ENCODE data around the gene PRICKLE2.

Gene PRICKLE2

DNA sequence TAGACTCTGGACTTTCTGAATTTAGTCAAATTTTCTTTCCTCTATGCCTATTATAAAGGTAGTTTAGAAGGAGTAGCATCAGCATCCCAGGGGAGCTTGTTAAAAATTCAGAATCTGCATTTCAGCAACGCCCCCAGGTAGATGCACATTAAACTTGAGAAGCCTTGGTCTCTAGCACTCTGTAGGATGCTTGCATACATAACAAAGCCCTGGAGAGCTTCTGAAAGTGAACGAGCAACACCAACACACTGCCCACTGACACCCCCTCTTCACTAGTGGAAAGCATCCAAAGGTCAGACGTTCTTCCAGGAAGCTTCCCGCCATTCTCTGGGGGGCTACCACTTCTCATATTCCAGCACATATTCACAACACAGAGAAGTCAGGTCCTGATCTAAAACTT is 6.5 kb downstream of the PRICKLE2 start:
- no peak for DNase-seq

DNA sequence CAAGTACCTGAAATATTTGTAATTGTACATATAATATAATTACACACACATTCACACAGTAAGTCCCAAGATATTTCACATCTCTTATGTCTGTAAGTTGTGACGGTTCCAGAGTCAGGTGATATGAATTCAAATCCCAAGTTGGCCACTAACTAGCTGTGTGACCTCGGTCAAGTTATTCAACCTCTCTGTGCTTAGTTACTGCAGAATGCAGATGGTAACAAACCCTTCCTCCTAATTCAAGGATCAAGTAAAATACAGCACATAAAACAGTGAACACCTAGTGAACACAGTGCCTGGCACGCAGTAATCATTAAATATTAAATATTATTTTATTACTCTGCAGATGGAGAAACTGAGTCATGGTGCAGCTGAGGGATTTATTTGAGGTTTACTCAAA is 6.9 kb downstream of the PRICKLE2 start:
- no peak for DNase-seq

DNA sequence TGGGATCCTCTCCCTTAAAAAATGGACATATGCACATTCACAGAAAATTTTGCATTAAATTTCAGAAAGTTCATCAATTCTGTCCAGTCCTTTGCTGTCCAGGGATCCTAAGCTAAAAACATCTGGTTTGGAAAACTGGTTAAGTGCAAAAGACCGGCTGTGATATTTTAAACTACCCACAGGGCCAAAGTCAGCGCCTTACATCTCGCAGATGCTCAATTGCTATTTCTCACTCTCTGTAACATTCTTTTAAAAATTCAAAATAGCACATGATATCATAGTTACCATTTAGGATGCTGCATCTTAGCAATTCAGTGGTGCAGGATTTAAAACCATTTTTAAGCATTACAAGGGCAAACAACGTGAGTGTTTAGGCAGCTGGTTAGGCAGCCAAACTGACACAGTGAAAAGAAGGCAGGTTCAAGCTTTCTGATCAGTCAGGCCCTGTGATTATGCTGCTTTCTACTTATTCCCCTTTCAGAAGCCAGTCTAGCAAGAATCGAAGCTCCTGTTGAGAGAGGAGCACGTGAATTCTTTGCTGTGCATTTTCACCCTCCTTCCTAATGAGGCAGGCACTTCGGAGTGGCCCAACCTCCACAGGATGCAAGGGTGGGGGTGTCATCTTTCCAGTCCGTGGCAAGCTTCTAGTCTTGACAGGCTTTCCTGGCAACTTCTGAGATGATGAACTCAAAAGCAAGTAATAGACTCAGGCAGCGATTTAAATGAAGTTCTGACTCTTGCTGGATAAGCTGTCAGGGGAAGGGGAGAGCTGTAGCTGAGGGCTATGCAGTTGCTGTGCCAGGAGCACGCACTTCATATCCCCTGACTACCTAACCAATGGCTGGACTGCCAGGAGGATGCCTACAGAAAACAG is 8.8 kb downstream of the PRICKLE2 start:
- no peak for DNase-seq

DNA sequence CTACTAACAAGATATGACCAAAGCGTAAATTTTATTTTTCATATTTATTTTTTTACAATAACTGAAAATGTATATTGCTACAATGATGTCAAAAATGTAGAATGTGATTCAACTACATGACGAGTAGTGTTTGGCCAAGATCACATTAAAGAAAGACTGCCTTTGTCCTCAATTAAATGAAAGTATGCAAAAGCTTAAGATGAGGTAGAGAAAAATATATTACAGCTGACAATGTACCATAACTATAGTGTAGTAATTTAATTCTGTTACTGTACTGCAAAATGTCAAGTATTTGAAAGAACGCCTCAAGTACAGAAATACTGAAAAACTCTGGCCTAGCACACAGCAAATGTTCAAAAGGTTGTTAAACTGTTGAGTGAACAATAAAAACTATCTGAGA is 9.7 kb downstream of the PRICKLE2 start:
- no peak for DNase-seq

DNA sequence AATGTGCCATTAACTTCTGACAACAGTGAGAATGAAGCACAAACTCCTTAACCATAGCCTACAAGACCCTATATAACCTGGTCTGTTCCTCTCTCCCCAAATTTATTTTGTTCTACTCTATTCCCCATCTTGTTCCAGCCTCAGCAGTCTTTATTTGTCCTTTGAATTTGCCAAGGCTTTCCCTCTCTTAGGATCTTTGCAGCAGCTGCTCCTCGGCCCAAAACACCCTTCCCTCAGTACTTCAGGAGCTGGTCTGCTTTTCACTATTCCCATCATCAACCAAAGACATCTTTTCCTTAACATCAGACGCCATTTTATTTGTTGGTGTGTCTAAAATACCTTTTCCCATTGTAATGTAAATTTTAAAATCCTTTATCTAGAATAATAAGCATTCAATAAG is 10.2 kb downstream of the PRICKLE2 start:
- no peak for DNase-seq

DNA sequence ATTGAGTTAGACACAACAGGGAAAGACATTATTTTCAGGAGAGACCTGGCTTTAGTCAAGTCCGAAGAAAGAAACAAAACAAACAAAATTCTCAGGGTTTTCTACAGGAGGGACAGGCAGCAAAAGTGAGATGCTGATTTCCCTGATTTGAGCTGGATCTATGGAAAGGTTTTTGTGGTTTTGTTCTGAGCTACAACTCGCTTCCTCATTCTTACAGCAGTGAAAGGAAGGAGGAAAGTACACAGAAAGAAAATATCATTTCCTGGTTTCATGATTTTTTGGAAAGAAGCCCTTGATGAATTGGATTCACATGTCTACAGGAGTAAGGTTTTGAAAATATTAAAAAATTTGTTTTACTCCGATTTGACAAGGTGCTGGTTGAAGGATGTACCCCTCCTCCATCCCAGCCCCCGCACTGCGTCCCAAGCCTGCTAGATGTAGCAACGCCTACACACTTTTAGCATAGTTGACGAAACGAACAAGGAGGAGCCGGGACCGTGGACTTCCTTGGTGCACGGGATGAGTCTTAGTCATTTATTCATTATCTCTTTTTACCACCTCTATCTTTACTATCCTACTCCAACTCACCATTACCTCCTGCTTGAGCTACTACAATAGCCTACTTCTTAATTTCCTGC is 10.8 kb downstream of the PRICKLE2 start:
- no peak for DNase-seq

DNA sequence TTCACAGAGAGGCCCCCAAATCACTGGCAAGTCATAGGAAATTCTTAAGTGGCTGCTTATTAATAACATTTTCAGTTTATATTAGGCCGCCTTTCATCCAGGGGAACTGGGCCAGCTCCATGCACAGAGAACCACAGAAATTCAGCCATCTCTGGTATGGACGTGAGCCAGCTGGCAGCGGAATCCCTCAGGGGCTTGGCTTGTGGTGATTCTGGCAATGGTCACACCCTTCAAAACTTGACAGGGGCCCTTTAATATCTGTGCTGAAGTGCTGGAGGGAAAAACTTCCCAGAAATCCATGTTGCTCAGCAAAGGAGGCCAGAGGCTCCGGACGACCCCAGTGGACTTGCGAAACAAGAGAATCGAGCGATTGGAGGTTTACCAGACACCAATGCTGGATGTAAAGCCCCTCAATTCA is 11.3 kb downstream of the PRICKLE2 start:
- no peak for DNase-seq

DNA sequence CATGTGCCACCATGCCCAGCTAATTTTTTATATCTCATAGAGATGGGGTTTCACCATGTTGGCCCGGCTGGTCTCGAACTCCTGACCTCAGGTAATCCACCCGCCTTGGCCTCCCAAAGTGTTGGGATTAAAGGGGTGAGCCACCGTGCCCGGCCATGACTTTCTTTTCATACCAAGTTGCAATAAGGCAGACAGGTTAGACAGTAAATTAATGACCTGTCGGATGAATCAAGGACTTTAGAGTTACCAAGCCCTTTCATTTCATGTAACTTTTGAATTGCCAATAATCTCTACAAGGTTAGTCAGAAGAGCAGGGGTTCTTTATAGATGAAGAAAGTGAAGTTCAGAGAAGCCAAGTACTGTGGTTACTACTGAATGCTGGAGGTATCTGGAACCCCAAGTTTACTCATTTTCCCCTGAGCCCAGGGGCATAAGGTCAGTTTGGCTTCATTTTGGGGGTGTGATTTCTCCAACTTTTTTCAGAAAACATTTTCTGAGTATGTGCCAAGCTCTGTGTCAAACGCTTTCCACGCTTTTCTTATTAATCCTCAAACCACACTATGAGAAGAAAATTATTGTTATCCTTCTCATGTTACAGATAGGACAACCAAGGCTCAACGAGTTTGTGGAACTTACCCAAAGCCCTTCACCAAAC is 11.9 kb downstream of the PRICKLE2 start:
- DNase-seq, result no peak

DNA sequence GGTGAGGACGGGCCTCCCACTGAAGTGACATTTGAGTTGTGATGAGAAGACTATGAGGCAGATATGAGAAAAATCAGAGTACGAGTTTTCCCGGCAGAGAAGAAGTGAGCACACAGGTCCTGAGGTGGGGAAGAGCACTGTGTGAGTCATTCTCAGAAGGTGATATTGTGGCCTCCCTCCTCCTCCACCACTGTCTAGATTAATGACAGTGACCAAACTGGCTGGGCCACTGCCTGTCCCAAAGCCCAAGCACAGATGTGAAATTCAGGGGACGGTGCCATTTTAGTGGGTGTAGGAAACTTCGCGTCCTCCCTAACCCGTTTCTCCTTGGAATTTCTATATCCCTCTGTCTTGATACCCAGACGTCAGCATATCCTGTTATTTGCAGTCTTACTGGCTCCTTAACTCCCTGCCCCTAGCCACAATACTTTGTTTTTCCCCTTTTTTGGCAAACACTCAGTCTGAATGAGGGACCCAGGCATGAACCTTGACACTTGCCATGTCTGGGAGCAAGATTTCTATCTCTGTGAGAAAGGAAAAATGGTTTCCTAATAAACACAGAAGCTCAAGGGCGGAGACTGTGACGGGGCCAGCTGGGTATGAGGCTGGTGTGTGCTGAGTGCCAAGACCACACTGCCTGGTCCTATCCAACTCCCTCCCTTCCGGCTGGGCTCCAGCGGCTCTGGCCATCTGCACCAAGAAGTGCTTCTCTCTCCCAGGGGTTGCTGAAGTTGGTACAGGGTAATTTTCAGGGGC is 15.2 kb downstream of the PRICKLE2 start:
- no peak for DNase-seq

DNA sequence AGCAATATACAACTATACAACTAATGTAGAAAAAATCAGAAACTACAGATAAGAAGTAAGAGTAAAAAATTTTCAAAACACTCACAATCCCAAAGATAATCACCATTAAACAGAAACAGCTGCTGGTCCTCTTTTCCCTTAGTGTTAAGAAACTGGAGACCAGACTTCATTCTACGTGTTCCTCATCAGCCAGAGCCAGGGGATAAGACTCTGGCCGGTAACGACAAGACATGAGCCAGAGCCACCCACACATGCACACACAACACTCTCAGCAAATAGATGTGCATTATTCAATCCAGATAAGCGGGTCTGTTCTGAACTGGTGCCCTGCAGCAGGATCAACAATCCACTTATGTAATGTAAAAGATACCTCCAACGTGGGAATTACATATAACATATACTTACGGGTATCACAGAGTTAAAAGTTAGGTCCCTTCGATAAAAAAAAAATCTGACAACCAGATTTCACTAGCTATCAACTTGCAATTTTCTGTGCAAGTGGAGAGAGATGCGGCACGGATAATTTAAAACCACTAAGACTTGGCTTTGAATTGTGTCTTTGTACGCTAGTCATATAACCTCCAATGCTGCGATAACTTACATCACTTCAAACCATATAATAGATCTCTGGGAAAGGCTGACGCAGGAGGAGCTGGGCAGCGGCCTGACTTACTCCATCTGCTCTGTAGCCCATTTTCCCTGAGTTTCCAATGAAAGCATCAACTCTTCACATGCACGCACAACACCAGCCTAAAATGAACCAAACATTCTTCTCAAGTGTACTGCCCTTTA is 17.8 kb downstream of the PRICKLE2 start:
- DNase-seq, result no peak

DNA sequence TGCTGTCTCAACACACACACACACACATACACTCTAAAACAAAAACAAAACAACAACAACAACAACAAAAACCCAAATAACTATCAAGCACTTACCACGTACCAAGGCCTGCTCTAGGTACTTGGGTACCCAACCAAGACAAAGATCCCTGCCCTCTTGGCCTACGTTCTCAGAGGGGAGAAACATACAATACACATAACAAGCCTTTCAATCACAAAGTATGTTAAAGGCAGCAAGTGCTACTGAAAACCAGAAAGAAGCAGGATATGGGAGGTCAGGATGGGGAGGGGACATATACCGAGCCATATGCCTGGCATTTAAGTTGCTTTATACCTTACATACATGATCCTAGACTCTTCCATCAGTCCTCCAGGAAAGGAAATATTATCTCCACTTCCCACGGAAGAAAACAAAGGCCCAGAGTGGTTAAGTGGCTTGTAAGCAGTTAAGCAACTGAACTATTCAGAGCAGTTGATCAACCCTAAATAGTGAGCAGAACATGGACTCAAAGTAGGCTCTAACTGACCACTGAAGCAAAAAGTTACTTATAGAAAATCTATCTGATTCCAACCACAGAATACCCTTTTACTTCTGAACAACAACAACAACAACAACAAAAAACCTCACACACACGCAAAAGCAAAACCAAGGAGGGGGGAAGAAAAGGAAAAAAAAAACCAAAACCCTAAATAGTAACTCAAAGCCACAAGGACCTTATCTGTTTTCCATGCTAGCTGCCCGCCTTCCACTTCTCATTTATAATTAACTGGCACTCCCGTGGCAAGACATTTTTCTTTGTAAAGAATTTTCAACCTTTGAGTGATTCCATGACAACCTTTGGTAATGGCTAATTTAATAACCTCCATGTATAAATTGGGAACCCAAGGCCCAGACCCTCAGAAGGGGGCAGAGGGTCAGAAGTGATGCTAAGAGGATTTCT is 21.0 kb downstream of the PRICKLE2 start:
- no peak for DNase-seq

DNA sequence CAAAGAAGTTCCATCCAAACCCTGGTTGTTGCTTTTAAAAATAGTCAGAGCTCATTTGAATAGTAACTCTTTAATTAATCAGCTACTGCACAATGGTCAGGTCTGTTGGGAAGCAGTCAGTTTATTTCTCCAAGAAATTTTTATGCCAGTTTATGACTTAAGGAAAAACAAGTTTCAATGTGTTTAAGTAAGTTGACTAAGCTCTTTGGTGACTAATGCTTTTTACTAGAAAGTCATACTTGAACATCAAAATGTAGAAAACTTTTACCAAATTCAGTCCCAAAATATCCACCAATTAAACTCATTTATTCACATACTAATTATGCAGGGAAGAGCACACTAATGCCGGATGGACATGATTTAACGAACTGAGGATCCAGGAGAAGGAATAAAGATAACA is 22.1 kb downstream of the PRICKLE2 start:
- DNase-seq, result no peak

DNA sequence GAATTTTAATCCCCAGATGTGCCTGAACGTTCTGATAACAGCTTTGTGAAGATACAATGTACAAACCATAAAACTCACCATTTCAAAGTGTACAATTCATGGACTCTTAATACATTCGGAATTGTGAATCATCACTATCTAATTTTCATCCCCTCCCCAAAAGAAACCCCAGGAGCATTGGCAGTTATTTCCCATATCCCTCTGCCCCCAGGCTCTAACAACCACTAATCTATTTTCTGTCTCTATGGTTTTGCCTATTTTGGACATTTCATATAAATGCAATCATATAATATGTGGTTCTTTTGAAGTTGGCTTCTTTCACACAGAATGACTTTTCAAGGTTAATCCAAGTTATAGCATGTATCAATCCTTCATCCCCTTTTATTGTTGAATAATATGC is 25.3 kb downstream of the PRICKLE2 start:
- DNase-seq, result no peak

DNA sequence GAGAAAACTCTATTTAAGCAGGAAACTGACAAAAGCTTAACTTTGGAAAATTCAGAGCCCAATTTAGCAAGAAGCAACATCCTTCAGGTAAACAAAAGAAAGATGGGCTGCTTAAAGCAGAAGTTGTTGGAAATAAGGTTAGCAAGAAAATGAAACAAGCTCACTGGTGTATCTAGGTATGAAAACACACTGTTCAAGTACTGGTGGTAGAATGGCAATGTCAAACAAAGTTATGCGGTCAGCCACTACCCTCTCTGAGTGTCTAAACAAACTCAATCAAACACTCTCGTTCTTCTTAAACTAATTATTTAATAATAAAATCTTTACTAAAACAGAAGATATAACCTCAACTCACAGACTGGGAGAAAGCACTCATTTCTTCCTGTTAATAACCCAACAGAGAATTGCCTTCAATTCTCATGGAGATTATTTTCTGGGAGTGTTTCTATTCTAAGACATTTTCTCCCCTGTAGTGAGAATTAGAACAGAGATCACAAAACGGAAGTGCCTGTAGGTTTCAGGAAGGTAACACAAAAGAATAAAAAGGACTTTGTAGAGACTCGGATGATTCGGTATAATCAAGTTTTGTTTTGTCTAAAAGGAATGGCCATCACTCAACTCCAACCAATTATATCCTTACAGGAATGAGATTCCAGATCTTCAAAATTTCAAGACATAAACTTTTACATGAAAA is 28.9 kb downstream of the PRICKLE2 start:
- DNase-seq, result no peak

DNA sequence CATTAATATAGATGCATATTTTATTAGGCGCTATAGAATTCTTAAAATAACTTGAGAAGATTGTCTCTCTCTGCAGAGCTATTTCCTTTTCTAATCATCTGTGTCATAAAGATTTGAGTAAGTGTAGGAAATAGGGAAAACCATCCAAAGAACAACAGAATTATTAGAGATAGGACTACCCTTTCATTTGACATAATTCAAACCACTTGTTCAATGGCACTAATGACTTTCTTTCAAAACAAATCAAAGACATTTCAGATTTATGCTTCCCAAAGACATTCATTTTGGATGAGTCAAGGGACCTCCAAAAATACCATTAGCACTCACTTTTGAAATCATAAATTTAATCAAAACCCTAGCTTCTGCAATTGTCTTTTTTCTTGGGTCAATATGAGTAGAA is 29.5 kb downstream of the PRICKLE2 start:
- no peak for DNase-seq

DNA sequence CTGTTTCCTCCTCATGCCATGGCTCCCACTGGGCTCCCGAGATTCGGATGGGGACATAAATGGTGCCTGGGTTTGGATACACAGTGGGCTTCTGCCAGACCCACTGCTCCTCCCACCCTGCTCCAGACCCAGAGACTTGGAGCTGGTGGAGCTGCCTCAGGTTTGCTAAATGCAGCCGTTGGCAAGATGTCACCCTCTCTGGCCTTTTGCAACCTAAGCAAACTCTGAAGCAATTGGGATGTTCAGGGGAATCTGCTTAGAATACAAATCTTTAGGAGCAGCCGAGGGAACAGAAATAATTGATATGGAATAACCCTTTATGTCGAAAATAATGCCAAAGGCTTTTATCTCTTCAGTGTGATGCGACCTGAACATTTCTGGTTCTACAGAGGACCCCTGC is 33.4 kb downstream of the PRICKLE2 start:
- no peak for DNase-seq

DNA sequence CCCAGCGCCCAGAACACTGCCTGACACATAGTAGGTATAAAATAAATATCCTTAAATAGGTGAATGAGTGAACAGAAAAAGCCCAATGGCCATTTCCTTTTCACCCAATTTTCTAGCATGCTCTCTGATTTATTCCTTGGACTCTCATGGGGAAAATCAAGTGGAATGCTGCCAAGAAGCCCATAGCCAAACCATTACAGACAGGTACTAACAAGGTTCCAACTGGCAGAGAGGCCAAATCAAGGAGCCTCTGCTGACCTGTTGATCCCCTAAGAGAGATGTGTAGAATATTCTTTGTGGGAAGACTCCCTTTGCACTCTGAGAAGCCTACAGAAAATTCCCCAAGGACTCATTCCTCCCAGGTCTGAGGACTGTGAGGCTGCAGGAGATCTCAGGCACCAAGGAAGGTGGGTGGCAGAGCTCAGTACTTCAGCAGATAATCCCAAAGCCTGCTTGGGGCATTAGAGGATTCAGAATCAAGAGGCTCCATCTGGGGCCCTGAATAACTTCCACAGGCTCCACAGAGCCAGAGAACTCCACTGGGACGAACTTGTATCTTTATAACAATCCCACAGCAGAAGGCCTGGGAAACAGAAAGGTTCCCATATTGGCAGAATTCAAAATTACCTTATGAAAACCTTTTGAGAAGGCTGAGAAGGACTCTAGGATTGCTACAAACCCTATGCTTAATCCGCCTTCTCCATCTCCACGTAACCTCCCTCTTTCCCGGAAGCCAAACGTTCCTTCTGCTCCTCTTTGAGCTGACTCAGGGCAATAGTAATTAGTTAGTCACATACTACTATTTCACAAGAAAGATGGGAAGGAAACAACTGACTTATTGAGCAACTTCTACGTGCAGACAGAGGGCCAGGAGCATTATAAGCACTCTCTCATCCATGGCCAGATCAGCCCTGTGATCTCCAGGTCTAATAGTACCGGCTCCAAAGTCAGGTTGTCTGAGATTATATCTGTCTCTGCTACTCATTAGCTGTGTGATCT is 34.5 kb downstream of the PRICKLE2 start:
- DNase-seq, result no peak

DNA sequence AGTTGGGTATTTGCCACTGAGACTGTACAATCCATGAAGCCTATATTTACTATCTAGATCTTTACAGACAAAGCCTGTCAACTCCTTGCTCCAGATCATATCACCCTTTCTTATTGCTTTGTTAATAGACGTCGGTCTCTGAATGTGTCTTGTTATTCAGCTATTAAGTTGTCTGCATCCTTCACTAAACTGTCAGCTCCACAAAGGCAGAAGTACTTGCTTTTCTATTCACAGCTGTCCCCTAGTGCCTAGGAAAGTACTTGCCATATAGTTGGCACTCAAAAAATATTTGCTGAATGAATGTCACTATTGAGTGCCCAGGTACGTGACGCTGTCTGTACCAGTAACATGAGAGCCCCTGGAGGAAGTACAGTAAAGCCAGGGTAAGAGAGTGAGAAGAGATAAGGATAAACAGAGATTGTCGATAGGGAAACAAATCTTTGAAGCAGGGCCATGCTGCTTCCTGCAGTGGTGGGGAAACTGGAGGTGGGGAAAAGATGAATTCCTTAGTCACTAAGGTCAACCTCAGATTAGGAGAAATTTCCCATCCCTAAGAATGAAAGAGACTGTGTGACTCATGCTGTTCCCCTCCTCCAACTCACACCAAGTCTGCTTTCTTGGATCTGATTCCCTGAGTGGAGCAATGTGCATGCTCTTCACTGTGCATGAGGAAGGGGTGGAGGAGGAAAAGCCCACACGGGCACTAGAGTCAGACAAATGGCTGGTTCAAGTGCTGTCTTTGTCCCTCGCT is 36.3 kb downstream of the PRICKLE2 start:
- DNase-seq, result no peak
